Naive thymus-derived CD4-positive, alpha-beta T cell (primary cell): ENCODE measurements around the gene MACROD2. TPM values are rescaled to one million over a fixed set of nuclear protein-coding genes. Genes with fewer than 3 reads are reported as not detected.

Experiments
- ATAC-seq: fragments of 150-1000 bp; cut with Tn5 transposase; 2 replicates; pipeline ENCODE4 v1.10.0; 2021; ENCODE audit warnings: mild to moderate bottlenecking, moderate library complexity
- CTCF ChIA-PET: fragments of 350-600 bp; sonication (Branson Sonifier 250); formaldehyde crosslinking; loops from one replicate; lab custom pipeline; 2021; ENCODE audit warnings: antibody characterized with exemption; lab: Charles Lee
- POLR2A ChIA-PET: fragments of 350-600 bp; sonication (Branson Sonifier 250); formaldehyde crosslinking; loops from one replicate; lab custom pipeline; 2021; ENCODE audit warnings: antibody characterized with exemption, inconsistent platforms; lab: Charles Lee
- DNase-seq, 9 donors: peaks; one replicate each; pipeline versions ENCODE4 v3.0.0 to v3.0.0-alpha.2; 2020 to 2022; ENCODE audit warnings: mixed read lengths in 1 of 9
- H3K27ac ChIP-seq: one replicate; pipeline ENCODE4 v1.7.0; 2013; ENCODE audit warnings: mild to moderate bottlenecking, low read depth, low read length, moderate library complexity
- H3K27me3 ChIP-seq, 2 donors: one replicate each; pipeline ENCODE4 v1.7.0; 2013; ENCODE audit warnings: low read length in 2 of 2, mild to moderate bottlenecking in 2 of 2, moderate library complexity in 2 of 2; ENCODE audit not compliant: control insufficient read depth in 2 of 2, insufficient read depth in 2 of 2
- H3K36me3 ChIP-seq, 3 experiments: 1 replicate in 2 of 3; 2 replicates in 1 of 3; pipeline ENCODE4 v1.7.0; 2013; ENCODE audit warnings: low read length in 3 of 3, mild to moderate bottlenecking in 3 of 3, moderate library complexity in 1 of 3; ENCODE audit not compliant: insufficient read depth in 3 of 3, control insufficient read depth in 2 of 3
- H3K4me1 ChIP-seq, 2 donors: one replicate each; pipeline ENCODE4 v1.7.0; 2013; ENCODE audit warnings: low read length in 2 of 2, mild to moderate bottlenecking in 2 of 2, moderate library complexity in 1 of 2; ENCODE audit not compliant: control insufficient read depth in 2 of 2, insufficient read depth in 2 of 2
- H3K4me3 ChIP-seq: 2 replicates; pipeline ENCODE4 v1.7.0; 2013; ENCODE audit warnings: mild to moderate bottlenecking, low read length
- H3K9me3 ChIP-seq, 3 experiments: 1 replicate in 2 of 3; 2 replicates in 1 of 3; pipeline ENCODE4 v1.7.0; 2013; ENCODE audit warnings: low read length in 3 of 3; ENCODE audit not compliant: control insufficient read depth in 2 of 3
- H3K27ac Mint-ChIP-seq, 9 donors: one replicate each; pipeline ENCODE4 v1.8.0; 2020 to 2022; ENCODE audit warnings: mixed read lengths in 9 of 9, mild to moderate bottlenecking in 8 of 9, moderate library complexity in 5 of 9, inconsistent platforms in 2 of 9
- H3K27me3 Mint-ChIP-seq, 5 donors: one replicate each; pipeline ENCODE4 v1.8.0; 2021 to 2022; ENCODE audit warnings: mixed read lengths in 5 of 5, mild to moderate bottlenecking in 1 of 5
- H3K36me3 Mint-ChIP-seq, 5 donors: one replicate each; pipeline ENCODE4 v1.8.0; 2020 to 2022; ENCODE audit warnings: mixed read lengths in 5 of 5, mild to moderate bottlenecking in 3 of 5, inconsistent platforms in 1 of 5
- H3K4me1 Mint-ChIP-seq, 7 donors: one replicate each; pipeline ENCODE4 v1.8.0; 2020 to 2022; ENCODE audit warnings: mixed read lengths in 7 of 7, mild to moderate bottlenecking in 3 of 7, inconsistent platforms in 1 of 7
- H3K4me3 Mint-ChIP-seq, 10 donors: one replicate each; pipeline ENCODE4 v1.8.0; 2020 to 2022; ENCODE audit warnings: mild to moderate bottlenecking in 10 of 10, mixed read lengths in 10 of 10, moderate library complexity in 6 of 10, inconsistent platforms in 2 of 10
- H3K9me3 Mint-ChIP-seq, 11 donors: one replicate each; pipeline ENCODE4 v1.8.0; 2020 to 2022; ENCODE audit warnings: mixed read lengths in 11 of 11, mild to moderate bottlenecking in 4 of 11, inconsistent platforms in 1 of 11, moderate library complexity in 1 of 11
- intact Hi-C, 2 donors: fragments of 100-400 bp; cut with micrococcal nuclease; formaldehyde crosslinking; loops; one replicate each; pipeline ENCODE4 v1.15.1; 2023
- polyA plus RNA-seq, 2 donors: library from polyadenylated mRNA; unstranded; fragments of 300-500 nt; fragmentation: Illumina TruSeq; gene quantifications; one replicate each; pipeline ENCODE4 v1.2.3, GENCODE V29; 2021
- total RNA-seq, 6 experiments: library from RNA in 5 of 6; stranded (reverse) in 5 of 6; gene quantifications; 1 replicate in 5 of 6; 2 replicates in 1 of 6; pipeline ENCODE4 v1.2.3 and lab custom pipeline; 2021 to 2026

The MACROD2 gene
- total and polyA plus RNA-seq, 7 experiments from 2014 or later = 0.27 to 0.86 (median 0.34) TPM; not detected in 4

GRCh38 chr20:14344746-14345145, 349.4 kb downstream of the MACROD2 start:
- no peaks in the 10 kb centered on the region for H3K4me1 ChIP-seq
- DNase-seq (no peak), ATAC-seq (no peak)
- no peak overlapping the region for H3K4me3 ChIP-seq
- intact Hi-C loops = no loop called here
- H3K36me3 Mint-ChIP-seq = no peaks in the 10 kb centered on the region
- H3K9me3 Mint-ChIP-seq = peaks cover 2 to 30% (median 6%) of the 10 kb centered on the region in 11 donors
- no peaks in the 10 kb centered on the region for H3K27me3 Mint-ChIP-seq
- ChIA-PET POLR2A (no interaction called here), CTCF (interaction anchor here (0.7 kb wide), 1 partner anchor 9 kb away, joined by 6 read pairs; no protein-coding TSS in a partner anchor)
- no peak overlapping the region for H3K27ac ChIP-seq
- no peaks in the 10 kb centered on the region for H3K36me3 ChIP-seq
- H3K4me3 Mint-ChIP-seq = no peak overlapping the region
- H3K4me1 Mint-ChIP-seq = no peaks in the 10 kb centered on the region
- no peaks in the 10 kb centered on the region for H3K27me3 ChIP-seq
- H3K9me3 ChIP-seq = no peaks in the 10 kb centered on the region
- H3K27ac Mint-ChIP-seq = no peak overlapping the region

GRCh38 chr20:14355791-14356190, 360.5 kb downstream of the MACROD2 start:
- CTCF ChIA-PET = no interaction called here
- intact Hi-C loops = no loop called here
- Histone ChIP-seq H3K27ac (no peak overlapping the region), H3K36me3 (no peaks in the 10 kb centered on the region), H3K27me3 (no peaks in the 10 kb centered on the region), H3K9me3 (peaks cover 0 to 4% (median 0%) of the 10 kb centered on the region in 3 experiments), H3K4me1 (no peaks in the 10 kb centered on the region), H3K4me3 (no peak overlapping the region)
- Mint-ChIP-seq H3K27ac (no peak overlapping the region), H3K9me3 (peaks cover 0 to 7% (median 4%) of the 10 kb centered on the region in 11 donors), H3K27me3 (no peaks in the 10 kb centered on the region), H3K36me3 (no peaks in the 10 kb centered on the region), H3K4me3 (no peak overlapping the region), H3K4me1 (no peaks in the 10 kb centered on the region)
- no peak for ATAC-seq
- no peak for DNase-seq
- POLR2A ChIA-PET = no interaction called here

- no peak overlapping the region for H3K4me3 Mint-ChIP-seq
- ChIA-PET POLR2A (no interaction called here), CTCF (no interaction called here)
- no peak overlapping the region for H3K27ac Mint-ChIP-seq
- ATAC-seq = no peak
- no peaks in the 10 kb centered on the region for H3K36me3 Mint-ChIP-seq
- H3K27me3 ChIP-seq = no peaks in the 10 kb centered on the region
- no peak overlapping the region for H3K4me3 ChIP-seq
- intact Hi-C loops = no loop called here
- H3K36me3 ChIP-seq = no peaks in the 10 kb centered on the region
- H3K9me3 Mint-ChIP-seq = peaks cover 0 to 27% (median 5%) of the 10 kb centered on the region in 11 donors
- H3K9me3 ChIP-seq = peaks cover 0 to 4% (median 0%) of the 10 kb centered on the region in 3 experiments
- no peak for DNase-seq
- H3K4me1 Mint-ChIP-seq = no peaks in the 10 kb centered on the region
- H3K27me3 Mint-ChIP-seq = no peaks in the 10 kb centered on the region
- no peak overlapping the region for H3K27ac ChIP-seq
- H3K4me1 ChIP-seq = no peaks in the 10 kb centered on the region
Observed at GRCh38 chr20:14360416-14360815, 365.1 kb downstream of the MACROD2 start.

- intact Hi-C loops = no loop called here
- Mint-ChIP-seq H3K27me3 (no peaks in the 10 kb centered on the region), H3K4me3 (no peak overlapping the region), H3K9me3 (peaks cover 2 to 34% (median 8%) of the 10 kb centered on the region in 11 donors), H3K27ac (no peak overlapping the region), H3K4me1 (no peaks in the 10 kb centered on the region), H3K36me3 (no peaks in the 10 kb centered on the region)
- Histone ChIP-seq H3K4me1 (no peaks in the 10 kb centered on the region), H3K9me3 (peaks cover 0 to 3% (median 0%) of the 10 kb centered on the region in 3 experiments), H3K36me3 (no peaks in the 10 kb centered on the region), H3K27me3 (no peaks in the 10 kb centered on the region), H3K4me3 (no peak overlapping the region), H3K27ac (no peak overlapping the region)
- ChIA-PET CTCF (no interaction called here), POLR2A (no interaction called here)
- ATAC-seq = no peak
- no peak for DNase-seq
Observed at GRCh38 chr20:14361509-14362345, 366.4 kb downstream of the MACROD2 start.

GRCh38 chr20:14374196-14374595, 378.9 kb downstream of the MACROD2 start:
- Mint-ChIP-seq H3K27ac (no peak overlapping the region), H3K4me1 (no peaks in the 10 kb centered on the region), H3K27me3 (no peaks in the 10 kb centered on the region), H3K4me3 (no peak overlapping the region), H3K9me3 (peaks cover 0 to 16% (median 2%) of the 10 kb centered on the region in 11 donors), H3K36me3 (no peaks in the 10 kb centered on the region)
- H3K4me1 ChIP-seq = no peaks in the 10 kb centered on the region
- intact Hi-C loops = no loop called here
- ChIA-PET CTCF (no interaction called here), POLR2A (no interaction called here)
- H3K36me3 ChIP-seq = no peaks in the 10 kb centered on the region
- H3K27me3 ChIP-seq = no peaks in the 10 kb centered on the region
- no peak overlapping the region for H3K27ac ChIP-seq
- H3K4me3 ChIP-seq = no peak overlapping the region
- H3K9me3 ChIP-seq = no peaks in the 10 kb centered on the region
- ATAC-seq = no peak
- no peak for DNase-seq

GRCh38 chr20:14375416-14375985, 380.2 kb downstream of the MACROD2 start:
- Histone ChIP-seq H3K27ac (no peak overlapping the region), H3K36me3 (no peaks in the 10 kb centered on the region), H3K27me3 (no peaks in the 10 kb centered on the region), H3K9me3 (no peaks in the 10 kb centered on the region), H3K4me3 (no peak overlapping the region), H3K4me1 (no peaks in the 10 kb centered on the region)
- Mint-ChIP-seq H3K4me3 (no peak overlapping the region), H3K36me3 (no peaks in the 10 kb centered on the region), H3K9me3 (peaks cover 0 to 16% (median 4%) of the 10 kb centered on the region in 11 donors), H3K27ac (no peak overlapping the region), H3K27me3 (no peaks in the 10 kb centered on the region), H3K4me1 (no peaks in the 10 kb centered on the region)
- CTCF ChIA-PET = interaction anchor here (0.7 kb wide), 1 partner anchor 920 kb away, joined by 3 read pairs; no protein-coding TSS in a partner anchor
- DNase-seq (no peak), ATAC-seq (no peak)
- intact Hi-C loops = no loop called here
- POLR2A ChIA-PET = no interaction called here
